Globus pallidus (tissue), 1 donor: ENCODE data around the gene ANKDD1A.

Source experiments
- DNase-seq: peaks from one replicate; pipeline ENCODE4 v3.0.0-alpha.2; 2015; ENCODE audit warnings: low spot score

ANKDD1A gene

DNA sequence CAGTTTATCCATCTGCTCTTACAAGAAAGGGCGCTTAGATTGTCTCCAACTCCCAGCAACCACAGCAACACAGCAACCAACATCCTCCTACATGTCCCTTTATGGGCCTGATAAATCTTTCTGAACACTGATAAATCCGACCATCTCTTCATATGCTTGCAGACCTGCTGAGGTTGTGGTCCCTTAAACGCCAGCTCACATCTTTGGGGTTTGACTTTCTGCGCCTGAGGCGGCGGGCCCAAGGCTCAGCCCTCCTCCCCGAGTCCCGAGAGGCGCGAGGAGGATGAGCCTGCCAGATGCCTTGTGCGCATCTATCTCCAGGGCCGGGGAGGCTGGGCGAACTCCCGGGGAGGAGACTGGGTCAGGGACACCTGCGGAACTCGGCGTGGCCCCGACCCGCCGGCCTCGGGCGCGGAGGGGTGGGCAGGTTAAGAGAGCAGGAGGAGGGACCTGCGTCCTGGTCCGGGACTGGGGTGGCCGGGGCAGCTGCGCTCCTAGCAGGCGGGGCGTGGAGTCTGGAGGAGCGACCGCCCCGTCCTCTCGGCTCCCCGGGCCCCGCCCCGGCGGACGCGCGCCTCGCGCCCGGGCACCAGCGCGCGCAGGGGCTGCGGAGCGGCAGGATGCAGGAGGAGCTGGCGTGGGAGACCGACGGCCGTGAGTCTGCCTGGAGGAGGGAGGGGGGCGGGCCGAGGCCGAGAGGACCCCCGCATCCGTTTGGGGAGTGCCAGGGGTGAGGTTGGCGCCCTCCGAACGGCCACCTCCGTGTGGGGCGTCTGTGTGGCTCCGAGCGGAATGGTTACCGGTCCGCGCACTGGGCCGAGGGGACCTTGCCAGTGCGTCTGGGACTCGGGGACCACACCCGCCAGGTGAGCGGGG, at the start of gene ANKDD1A:
ANKDD1A (plus strand) TSS at position 592 of the 876 bp plus-strand sequence; CDS start at position 621, 29 bp downstream.
- DNase-seq, result no peak

GRCh38 chr15:64861960-64862359, 49.7 kb upstream of the ANKDD1A start:
- no peak for DNase-seq

DNA sequence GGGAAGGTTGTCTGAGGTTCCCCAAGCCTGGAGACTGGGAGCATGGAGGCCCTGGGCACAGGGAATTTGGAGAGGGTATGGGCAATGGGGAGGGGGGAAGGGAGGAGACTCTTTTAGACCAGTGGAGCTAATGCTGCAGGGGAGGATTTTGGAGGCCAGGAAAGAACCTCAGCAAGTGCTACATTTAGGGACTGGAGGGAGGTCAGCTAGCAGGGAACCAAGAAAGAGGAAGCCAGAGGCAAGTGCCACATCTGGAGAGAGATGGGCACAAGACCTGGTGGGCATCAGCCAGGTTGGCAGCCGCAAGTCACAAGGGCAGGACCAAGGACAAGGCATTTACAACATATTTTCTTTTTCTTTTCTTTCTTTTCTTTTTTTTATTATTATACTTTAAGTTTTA, 49.3 kb upstream of the ANKDD1A start:
- no peak for DNase-seq

GRCh38 chr15:64864068-64864467, 47.6 kb upstream of the ANKDD1A start:
- no peak for DNase-seq

- DNase-seq, result no peak
These were observed 46.3 kb upstream of the ANKDD1A start for GRCh38 chr15:64865126-64865997.

- DNase-seq, result peak; percentile 84
These were observed 45.6 kb upstream of the ANKDD1A start for GRCh38 chr15:64865998-64866520.

GRCh38 chr15:64869501-64869900, 42.2 kb upstream of the ANKDD1A start:
- DNase-seq, result no peak

DNA sequence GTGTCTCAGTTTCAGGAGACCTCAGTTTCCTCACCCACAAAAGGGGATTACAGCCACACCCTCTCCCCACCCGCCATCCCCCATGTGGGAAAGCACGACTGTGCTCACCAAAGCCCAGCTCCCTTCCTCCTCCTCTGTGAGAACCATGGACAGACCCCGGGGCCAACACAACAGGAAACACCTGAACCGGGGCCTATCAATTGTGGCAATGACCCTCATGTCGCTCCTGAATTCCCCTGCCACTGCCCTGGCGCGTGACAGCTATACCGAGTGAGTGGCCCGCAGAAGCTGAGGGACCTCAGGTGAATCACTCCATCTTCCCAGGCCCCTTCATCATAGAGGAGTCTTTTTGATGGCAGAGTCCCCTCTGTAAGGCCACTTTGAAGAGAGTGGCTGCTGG, 41.3 kb upstream of the ANKDD1A start:
- DNase-seq, result no peak

DNA sequence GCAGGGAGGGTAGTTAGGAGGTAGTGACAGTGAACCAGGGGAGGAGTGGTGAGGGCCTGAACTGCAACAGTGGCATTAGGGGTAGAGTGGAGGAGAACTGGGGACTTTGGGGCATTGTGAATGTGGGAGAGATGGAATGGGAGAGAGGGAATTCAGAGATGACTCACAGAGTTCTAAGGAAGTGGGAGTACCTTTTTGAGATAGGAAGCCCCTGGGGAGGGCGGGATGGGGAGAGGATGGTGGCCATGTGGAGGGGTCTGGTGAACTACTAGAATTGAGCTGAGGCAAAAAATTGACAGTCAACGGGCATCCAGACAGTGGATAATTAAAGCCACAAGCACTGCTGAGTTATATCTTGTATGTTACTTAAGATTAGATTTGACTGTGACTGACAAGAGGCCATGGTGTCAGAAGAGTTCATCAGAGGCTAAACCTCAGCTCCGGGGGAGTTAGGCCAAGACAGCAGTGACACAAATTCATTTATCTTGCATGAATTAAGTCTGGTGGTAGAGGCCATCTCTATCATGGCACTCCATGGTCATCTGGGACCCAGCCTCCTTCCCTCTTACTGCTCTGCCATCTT, 36.0 kb upstream of the ANKDD1A start:
- DNase-seq, result no peak

GRCh38 chr15:64877435-64877834, 34.3 kb upstream of the ANKDD1A start:
- DNase-seq, result peak; percentile 67

GRCh38 chr15:64878705-64879104, 33.0 kb upstream of the ANKDD1A start:
- DNase-seq, result no peak

- no peak for DNase-seq
These were observed 28.6 kb upstream of the ANKDD1A start for GRCh38 chr15:64883100-64883581.

GRCh38 chr15:64883997-64884511, 27.6 kb upstream of the ANKDD1A start:
- no peak for DNase-seq

DNA sequence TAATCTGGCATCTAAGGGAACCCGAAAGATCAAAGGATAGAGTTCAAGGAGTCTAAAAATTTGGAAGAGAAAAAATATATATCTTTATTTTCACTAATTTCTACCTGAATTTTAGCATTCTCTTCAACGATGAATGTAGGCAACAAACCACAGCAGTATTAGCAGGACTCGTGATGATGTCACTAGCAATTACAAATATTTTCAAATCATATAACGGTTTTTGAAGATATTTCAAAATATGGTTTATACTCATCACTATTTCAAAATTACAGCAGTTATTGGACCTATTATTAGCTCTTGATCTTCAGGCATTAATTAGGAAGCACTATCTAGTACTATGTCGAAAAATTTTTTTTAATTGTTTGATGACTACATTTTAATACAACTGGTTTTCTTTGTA, 27.0 kb upstream of the ANKDD1A start:
- DNase-seq, result no peak

- no peak for DNase-seq
These were observed 23.4 kb upstream of the ANKDD1A start for GRCh38 chr15:64888336-64888735.

DNA sequence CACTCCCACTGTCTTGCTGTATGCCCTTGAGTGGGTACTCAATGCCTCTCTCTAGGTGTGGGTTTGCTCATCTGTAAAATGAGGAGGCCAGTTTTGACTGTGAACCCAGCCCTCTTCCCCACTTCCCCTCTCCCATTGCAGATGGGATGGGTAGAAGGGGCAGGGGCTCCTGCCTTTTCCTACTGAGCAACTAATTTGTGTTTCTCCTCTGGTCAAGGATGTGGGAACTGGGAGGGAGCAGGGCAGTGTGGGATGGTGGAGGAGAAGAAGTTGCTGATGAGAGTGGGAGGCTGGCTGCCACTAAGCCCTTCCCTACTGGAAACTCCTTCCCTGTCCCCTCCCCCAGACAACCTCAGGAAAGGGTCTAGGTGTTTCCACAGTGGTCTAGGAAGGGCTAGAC, 20.1 kb upstream of the ANKDD1A start:
- no peak for DNase-seq

- DNase-seq, result no peak
These were observed 18.8 kb upstream of the ANKDD1A start for GRCh38 chr15:64892847-64893403.

DNA sequence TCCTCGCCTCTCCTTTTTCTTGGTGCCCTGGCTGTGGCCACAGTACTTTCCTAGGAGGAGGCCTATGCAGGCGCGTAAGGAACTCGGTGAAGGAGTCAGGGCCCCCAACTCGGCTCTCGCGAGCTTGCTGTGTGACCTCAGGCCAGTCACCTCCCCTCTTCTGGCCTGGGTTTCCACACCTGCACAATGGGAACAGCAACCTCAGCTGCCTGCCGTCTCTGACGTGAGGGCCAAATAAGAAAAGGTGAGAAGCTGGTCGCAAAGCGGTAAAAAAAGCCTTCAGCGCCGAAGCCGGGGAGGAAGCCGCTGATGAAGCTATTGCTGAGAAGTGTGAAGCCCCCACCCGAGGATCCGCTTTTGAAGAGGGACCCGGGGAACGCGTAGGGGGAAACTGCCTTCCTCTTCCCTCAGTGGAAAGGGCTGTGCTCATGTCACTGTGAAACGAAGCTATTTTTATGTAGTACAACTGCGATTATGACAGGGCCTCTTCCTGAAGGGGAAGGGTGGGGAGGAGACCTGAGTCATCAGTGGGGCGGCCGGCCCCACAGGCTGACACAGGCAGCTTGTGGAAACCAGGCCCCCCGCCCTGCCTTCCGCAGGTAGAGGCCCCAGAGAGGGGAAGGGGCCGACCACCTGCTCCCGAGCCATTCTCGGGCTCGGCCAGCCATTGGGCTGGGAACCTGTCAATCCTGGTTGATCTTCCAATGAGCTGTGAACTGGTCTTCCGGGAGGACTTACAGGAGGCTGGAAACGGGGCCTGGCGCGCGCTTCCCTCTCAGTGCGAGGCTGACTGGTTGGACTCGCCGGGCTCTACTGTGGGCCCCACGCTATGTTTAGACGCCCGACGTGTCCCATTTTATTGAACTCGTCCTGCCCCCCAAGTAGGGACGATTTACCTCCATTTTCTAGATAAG, 18.0 kb upstream of the ANKDD1A start:
- peak; percentile 92 for DNase-seq

DNA sequence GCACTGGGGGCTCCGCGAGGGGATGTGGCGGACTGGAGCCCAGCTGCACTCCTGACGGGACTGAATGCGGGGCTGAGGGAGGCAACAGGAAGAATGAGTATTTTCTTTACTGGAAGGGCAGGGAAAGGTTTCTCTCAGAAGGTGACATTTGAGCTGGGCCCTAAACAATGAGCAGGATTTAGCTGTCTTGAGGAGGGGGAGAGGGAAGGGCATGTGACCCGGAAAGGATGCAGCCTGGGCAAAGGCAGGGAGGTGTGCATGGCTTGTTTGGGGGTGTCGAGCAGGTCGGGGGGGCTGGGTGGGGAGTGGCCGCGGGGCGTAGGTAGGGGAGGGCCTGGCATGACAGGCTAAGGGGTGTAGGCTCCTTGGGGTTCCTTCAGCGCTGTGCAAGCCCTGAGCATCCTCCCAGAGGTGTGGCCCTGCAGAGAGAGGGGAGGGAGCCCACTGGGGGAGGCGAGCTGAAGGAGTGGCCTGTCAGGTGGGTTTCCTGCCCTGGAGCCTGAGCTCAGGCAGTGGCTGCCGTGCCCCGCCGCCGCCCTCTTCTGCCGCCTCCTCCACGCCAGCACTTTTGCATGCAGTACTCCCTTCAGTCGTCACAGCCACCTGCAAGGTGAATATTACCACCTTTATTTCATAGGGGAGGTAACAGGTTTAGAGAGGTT, 17.2 kb upstream of the ANKDD1A start:
- no peak for DNase-seq
